Fibroblast of lung (primary cell): ENCODE data around the gene THSD7A. TPM values are rescaled to one million over a fixed set of nuclear protein-coding genes. Genes with fewer than 3 reads are reported as not detected.

Source experiments
- DNase-seq, 2 donors: peaks; one replicate each; pipeline versions ENCODE4 v3.0.0 to v3.0.0-alpha.2; 2010; ENCODE audit warnings: low read depth in 2 of 2
- H2AFZ ChIP-seq: 2 replicates; pipeline ENCODE4 v1.5.1; 2012; ENCODE audit warnings: low read length, control low read depth, inconsistent platforms
- H3K27ac ChIP-seq: 2 replicates; pipeline ENCODE4 v1.5.1; 2011; ENCODE audit warnings: low read length, control low read depth; ENCODE audit not compliant: insufficient read depth
- H3K27me3 ChIP-seq: 2 replicates; pipeline ENCODE4 v1.5.1; 2011; ENCODE audit warnings: mild to moderate bottlenecking, low read length; ENCODE audit not compliant: control insufficient read depth, insufficient read depth
- H3K36me3 ChIP-seq: 2 replicates; pipeline ENCODE4 v1.5.1; 2011; ENCODE audit warnings: low read length; ENCODE audit not compliant: control insufficient read depth, insufficient read depth
- H3K4me1 ChIP-seq: 2 replicates; pipeline ENCODE4 v1.5.1; 2011; ENCODE audit warnings: low read length; ENCODE audit not compliant: control insufficient read depth, insufficient read depth; ENCODE audit errors: extremely low read depth
- H3K4me2 ChIP-seq: 2 replicates; pipeline ENCODE4 v1.5.1; 2011; ENCODE audit warnings: low read length, control low read depth; ENCODE audit not compliant: insufficient read depth; ENCODE audit errors: extremely low read depth
- H3K4me3 ChIP-seq, 4 experiments: fragments of 200-600 bp in 1 of 4; sonication (generic) in 1 of 4; replicated peaks in 1 of 4; 2 replicates each; pipeline ENCODE4 v1.5.1; 2011 to 2016; ENCODE audit warnings: low read length in 4 of 4, low read depth in 3 of 4, mild to moderate bottlenecking in 3 of 4, control low read depth in 2 of 4, inconsistent platforms in 1 of 4, mixed read lengths in 1 of 4; ENCODE audit not compliant: insufficient read depth in 1 of 4; ENCODE audit errors: control extremely low read depth in 1 of 4
- H3K79me2 ChIP-seq: 2 replicates; pipeline ENCODE4 v1.5.1; 2012; ENCODE audit warnings: mild to moderate bottlenecking, low read length, inconsistent platforms; ENCODE audit not compliant: control insufficient read depth, insufficient read depth
- H3K9ac ChIP-seq: 2 replicates; pipeline ENCODE4 v1.5.1; 2011; ENCODE audit warnings: mild to moderate bottlenecking, low read length, control low read depth; ENCODE audit not compliant: insufficient read depth
- H3K9me3 ChIP-seq: 2 replicates; pipeline ENCODE4 v1.5.1; 2012; ENCODE audit warnings: low read depth, low read length; ENCODE audit not compliant: control insufficient read depth, insufficient read depth
- H4K20me1 ChIP-seq: 2 replicates; pipeline ENCODE4 v1.5.1; 2011; ENCODE audit warnings: low read length; ENCODE audit not compliant: control insufficient read depth, insufficient read depth; ENCODE audit errors: extremely low read depth
- CTCF ChIP-seq, 2 donors: IDR thresholded peaks in 1 of 2; conservative IDR thresholded peaks in 1 of 2; 1 replicate in 1 of 2; 2 replicates in 1 of 2; pipeline ENCODE4 v1.5.1; 2011 to 2012; ENCODE audit warnings: low read length in 2 of 2, control low read depth in 1 of 2, inconsistent platforms in 1 of 2, low read depth in 1 of 2, mild to moderate bottlenecking in 1 of 2
- EZH2 ChIP-seq: IDR thresholded peaks from 2 replicates; pipeline ENCODE4 v1.5.1; 2012; ENCODE audit warnings: low read length, control low read depth, mild to moderate bottlenecking; ENCODE audit errors: missing control alignments
- polyA plus RNA-seq, 2 donors: library from polyadenylated mRNA; depleted of rRNA in 1 of 2; stranded (reverse) in 1 of 2; unstranded in 1 of 2; fragments of >200 nt; gene quantifications; 2 replicates each; pipeline ENCODE4 v1.2.1, GENCODE V29; 2011 to 2012; ENCODE audit warnings: missing spikeins in 1 of 2
- total RNA-seq: library from RNA; depleted of rRNA; stranded (reverse); fragments of >200 nt; gene quantifications from 2 replicates; pipeline ENCODE4 v1.2.1, GENCODE V29; 2014

THSD7A gene
- total and polyA plus RNA-seq, 2 donors (not counting 1 experiment from before 2014, with no cell fraction given): 0.02 to 0.83 TPM

- Histone ChIP-seq H2AFZ (no peak overlapping the region), H3K9me3 (no peaks in the 10 kb centered on the region), H3K4me2 (no peak overlapping the region), H3K4me1 (no peaks in the 10 kb centered on the region), H3K9ac (no peak overlapping the region), H3K27me3 (no peaks in the 10 kb centered on the region), H3K27ac (no peak overlapping the region), H4K20me1 (no peaks in the 10 kb centered on the region), H3K79me2 (no peaks in the 10 kb centered on the region), H3K36me3 (no peaks in the 10 kb centered on the region), H3K4me3 (no peak overlapping the region)
- no peak for TF ChIP-seq CTCF (conservative IDR thresholded peaks at IDR 0.05 in 1 of 2, IDR thresholded peaks at IDR 0.05 in 1 of 2; ENCODE audit: low read depth in 1 of 2, low read length in 2 of 2)
- no peak for TF ChIP-seq EZH2
- no peak for DNase-seq
Observed at GRCh38 chr7:11811709-11812108, 20.3 kb downstream of the THSD7A start.

- H3K4me1 ChIP-seq: no peaks in the 10 kb centered on the region
- no peak overlapping the region for H3K4me3 ChIP-seq
- no peak for DNase-seq
- no peaks in the 10 kb centered on the region for H3K9me3 ChIP-seq
- H3K4me2 ChIP-seq: no peak overlapping the region
- no peak overlapping the region for H3K9ac ChIP-seq
- no peaks in the 10 kb centered on the region for H3K27me3 ChIP-seq
- no peaks in the 10 kb centered on the region for H3K79me2 ChIP-seq
- no peak overlapping the region for H3K27ac ChIP-seq
- H4K20me1 ChIP-seq: no peaks in the 10 kb centered on the region
- no peak overlapping the region for H2AFZ ChIP-seq
- TF ChIP-seq EZH2 (no peak), CTCF (conservative IDR thresholded peaks at IDR 0.05 in 1 of 2, IDR thresholded peaks at IDR 0.05 in 1 of 2; ENCODE audit: low read depth in 1 of 2, low read length in 2 of 2) (no peak)
- H3K36me3 ChIP-seq: no peaks in the 10 kb centered on the region
Observed at GRCh38 chr7:11810043-11810625, 21.9 kb downstream of the THSD7A start.

GRCh38 chr7:11807000-11807399 lies 25.0 kb downstream of the THSD7A start:
- no peaks in the 10 kb centered on the region for H3K79me2 ChIP-seq
- H3K27me3 ChIP-seq: no peaks in the 10 kb centered on the region
- H3K27ac ChIP-seq: no peak overlapping the region
- no peaks in the 10 kb centered on the region for H3K36me3 ChIP-seq
- H3K4me1 ChIP-seq: no peaks in the 10 kb centered on the region
- no peak overlapping the region for H3K4me2 ChIP-seq
- no peak overlapping the region for H3K4me3 ChIP-seq
- H3K9me3 ChIP-seq: no peaks in the 10 kb centered on the region
- H3K9ac ChIP-seq: no peak overlapping the region
- H4K20me1 ChIP-seq: no peaks in the 10 kb centered on the region
- TF ChIP-seq CTCF (conservative IDR thresholded peaks at IDR 0.05 in 1 of 2, IDR thresholded peaks at IDR 0.05 in 1 of 2; ENCODE audit: low read depth in 1 of 2, low read length in 2 of 2) (no peak), EZH2 (no peak)
- H2AFZ ChIP-seq: no peak overlapping the region
- no peak for DNase-seq
